Purkinje cell (primary cell): ENCODE results near the gene GTPBP8. TPM values are rescaled to one million over a fixed set of nuclear protein-coding genes. Genes with fewer than 3 reads are reported as not detected.

Experiments used
- polyA plus RNA-seq: library from polyadenylated mRNA; unstranded; fragments of >200 nt; fragmentation: Nextera tagmentation; gene quantifications from 2 replicates; pipeline ENCODE4 v1.2.1, GENCODE V29; 2014

GTPBP8 gene
- 12.3 and 18.9 TPM in 2 replicates for polyA plus RNA-seq

DNA sequence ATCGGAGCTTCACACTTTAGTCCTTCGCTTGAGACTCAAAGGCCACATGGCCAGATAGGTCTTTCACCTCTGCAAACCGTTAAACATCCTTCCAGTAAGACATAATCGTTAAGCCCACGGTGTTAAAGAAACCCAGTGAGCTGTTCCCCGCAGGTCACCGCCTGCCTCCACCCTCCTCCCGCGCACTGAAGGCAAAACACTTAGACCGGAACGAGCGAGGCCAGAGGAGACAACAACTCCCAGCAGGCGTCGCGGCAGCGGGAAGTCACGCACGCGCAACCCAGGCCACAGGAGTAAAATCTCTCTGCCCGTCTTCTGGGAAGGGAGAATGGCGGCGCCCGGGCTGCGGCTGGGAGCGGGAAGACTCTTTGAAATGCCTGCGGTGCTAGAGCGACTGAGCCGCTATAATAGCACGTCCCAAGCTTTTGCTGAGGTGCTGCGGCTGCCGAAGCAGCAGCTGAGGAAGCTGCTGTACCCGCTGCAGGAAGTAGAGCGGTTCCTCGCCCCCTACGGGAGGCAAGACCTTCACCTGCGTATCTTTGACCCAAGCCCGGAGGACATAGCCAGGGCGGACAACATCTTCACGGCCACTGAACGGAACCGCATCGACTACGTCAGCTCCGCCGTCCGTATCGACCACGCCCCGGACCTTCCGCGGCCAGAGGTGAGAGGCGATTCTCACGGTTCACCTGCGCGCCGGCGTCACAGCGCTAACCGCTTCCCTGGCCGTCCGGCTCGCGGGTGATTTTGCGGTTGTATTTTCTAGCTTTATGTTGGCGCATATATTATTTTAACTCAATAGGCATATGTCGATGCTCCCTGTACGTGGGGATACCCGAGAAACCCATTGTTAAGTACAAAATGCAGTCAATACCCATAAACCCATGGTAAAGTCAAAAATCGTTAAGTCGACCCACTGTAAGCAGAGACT is at the start of gene GTPBP8:
GTPBP8 (plus strand) TSS at position 313 of the 931 bp plus-strand sequence; CDS start at position 329, 16 bp downstream.

DNA sequence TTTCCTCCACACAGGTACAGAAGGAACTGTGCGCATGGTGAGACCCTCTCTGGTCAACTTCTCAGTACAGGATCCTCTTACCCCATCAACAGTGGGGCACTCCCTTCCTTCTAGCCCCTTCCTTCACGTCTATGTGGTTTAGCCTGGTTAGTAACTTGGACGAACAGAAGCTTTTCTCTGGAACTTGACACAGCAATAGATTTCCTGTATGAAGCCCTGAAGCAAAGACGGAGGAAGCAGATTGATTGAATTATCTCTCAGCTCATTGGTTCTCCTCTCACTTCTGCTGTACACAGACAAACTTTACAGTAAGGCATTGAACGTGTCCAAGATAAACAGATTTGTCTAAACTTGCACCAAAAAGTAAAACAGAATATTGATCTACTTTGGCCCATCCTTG is 15.9 kb upstream of the GTPBP8 start, which contains the start of gene CD200R1:
CD200R1 (minus strand) TSS at position 210 of the 400 bp plus-strand sequence. CDS start 246 bp downstream, outside the sequence.

Other genes starting within 250 kb of the GTPBP8 start
- not detected in 2 replicates for gene CD200R1L, start 144.1 kb upstream of the GTPBP8 start, polyA plus RNA-seq
- gene CD200R1, start 15.9 kb upstream of the GTPBP8 start, polyA plus RNA-seq: 0.87 and 3.1 TPM in 2 replicates
- gene BOC, start 220.6 kb downstream of the GTPBP8 start, polyA plus RNA-seq: 0.88 and 3.7 TPM in 2 replicates